GM23338 (cell line): ENCODE data around the gene DAB1. TPM values are rescaled to one million over a fixed set of nuclear protein-coding genes. Genes with fewer than 3 reads are reported as not detected.

ENCODE experiments used
- ATAC-seq: fragments of 200-7000 bp; cut with Tn5 transposase; 3 replicates; pipeline ENCODE4 v1.9.1; 2020
- DNase-seq: peaks from one replicate; pipeline ENCODE4 v3.0.0-alpha.2; 2015; ENCODE audit warnings: low spot score
- H2AFZ ChIP-seq: fragments of 200-600 bp; sonication (generic); 2 replicates; pipeline ENCODE4 v1.8.0; 2016; ENCODE audit warnings: antibody characterized with exemption, mild to moderate bottlenecking, moderate library complexity
- H3F3A ChIP-seq: fragments of 200-600 bp; sonication (generic); replicated peaks from 2 replicates; pipeline ENCODE4 v1.8.0; 2017; ENCODE audit warnings: antibody characterized with exemption, mixed run types, low read depth
- H3K27ac ChIP-seq: fragments of 200-600 bp; sonication (generic); 2 replicates; pipeline ENCODE4 v1.6.1; 2016; ENCODE audit warnings: low read depth
- H3K27me3 ChIP-seq: fragments of 200-600 bp; sonication (generic); 2 replicates; pipeline ENCODE4 v1.8.0; 2016; ENCODE audit warnings: mild to moderate bottlenecking, mixed run types, moderate library complexity; ENCODE audit not compliant: insufficient read depth
- H3K36me3 ChIP-seq: fragments of 200-600 bp; sonication (generic); 2 replicates; pipeline ENCODE4 v1.8.0; 2016; ENCODE audit warnings: mild to moderate bottlenecking; ENCODE audit not compliant: insufficient read depth
- H3K4me1 ChIP-seq: fragments of 200-600 bp; sonication (generic); 2 replicates; pipeline ENCODE4 v1.8.0; 2016; ENCODE audit warnings: mild to moderate bottlenecking, moderate library complexity; ENCODE audit not compliant: insufficient read depth
- H3K4me2 ChIP-seq: fragments of 200-600 bp; sonication (generic); 2 replicates; pipeline ENCODE4 v1.7.1; 2017; ENCODE audit warnings: mixed run types
- H3K4me3 ChIP-seq: fragments of 200-600 bp; sonication (generic); 2 replicates; pipeline ENCODE4 v1.6.1; 2016; ENCODE audit warnings: mixed run types
- H3K79me2 ChIP-seq: fragments of 200-600 bp; sonication (generic); replicated peaks from 2 replicates; pipeline ENCODE4 v1.8.0; 2017; ENCODE audit warnings: mild to moderate bottlenecking; ENCODE audit not compliant: insufficient read depth
- H3K9me2 ChIP-seq: fragments of 200-600 bp; sonication (generic); 2 replicates; pipeline ENCODE4 v1.8.0; 2017; ENCODE audit not compliant: insufficient read depth
- H4K20me1 ChIP-seq: fragments of 200-600 bp; sonication (generic); replicated peaks from 2 replicates; pipeline ENCODE4 v1.8.0; 2017; ENCODE audit warnings: mild to moderate bottlenecking; ENCODE audit not compliant: insufficient read depth
- H3K27ac Mint-ChIP-seq: 2 replicates; pipeline ENCODE4 v1.8.0; 2020; ENCODE audit warnings: inconsistent platforms, mild to moderate bottlenecking, moderate library complexity, mixed read lengths
- H3K27me3 Mint-ChIP-seq: 3 replicates; pipeline ENCODE4 v1.8.0; 2022; ENCODE audit warnings: low read depth, mild to moderate bottlenecking, moderate library complexity, mixed read lengths, inconsistent platforms; ENCODE audit not compliant: insufficient read depth, poor library complexity
- H3K36me3 Mint-ChIP-seq: 3 replicates; pipeline ENCODE4 v1.8.0; 2021; ENCODE audit warnings: low read depth, mild to moderate bottlenecking, inconsistent platforms, moderate library complexity, mixed read lengths
- H3K4me1 Mint-ChIP-seq: 3 replicates; pipeline ENCODE4 v1.8.0; 2020; ENCODE audit warnings: mild to moderate bottlenecking, inconsistent platforms, mixed read lengths
- H3K4me3 Mint-ChIP-seq: 3 replicates; pipeline ENCODE4 v1.8.0; 2021; ENCODE audit warnings: moderate library complexity, mild to moderate bottlenecking, inconsistent platforms, mixed read lengths
- H3K9me3 Mint-ChIP-seq: 3 replicates; pipeline ENCODE4 v1.8.0; 2020; ENCODE audit warnings: moderate library complexity, mild to moderate bottlenecking, inconsistent platforms, mixed read lengths
- CREB1 ChIP-seq: fragments of 250-450 bp; sonication (Bioruptor Pico); IDR thresholded peaks from 2 replicates; pipeline ENCODE4 v1.5.0; 2020; ENCODE audit warnings: low read depth, mild to moderate bottlenecking, moderate library complexity
- CTCF ChIP-seq, 2 experiments: fragments of 200-600 bp in 1 of 2; sonication (generic) in 1 of 2; conservative IDR thresholded peaks; 2 replicates each; pipeline versions ENCODE4 v1.5.1 to v1.6.1; 2016 to 2017; ENCODE audit warnings: antibody characterized with exemption in 2 of 2, low read depth in 2 of 2, mild to moderate bottlenecking in 2 of 2, moderate library complexity in 1 of 2
- EZH2phosphoT487 ChIP-seq: fragments of 200-600 bp; sonication (generic); IDR thresholded peaks from one replicate; pipeline ENCODE4 v1.8.1; 2018; ENCODE audit warnings: antibody characterized with exemption; ENCODE audit not compliant: unreplicated experiment
- JUNB ChIP-seq: IDR thresholded peaks from one replicate; pipeline ENCODE4 v1.6.1; 2016; ENCODE audit warnings: antibody characterized with exemption; ENCODE audit not compliant: unreplicated experiment
- ZNF114 ChIP-seq: fragments of 250-450 bp; sonication (Bioruptor Pico); IDR thresholded peaks from 2 replicates; pipeline ENCODE4 v1.5.0; 2020; ENCODE audit warnings: mild to moderate bottlenecking, moderate library complexity
- ZNF462 ChIP-seq: fragments of 250-450 bp; sonication (Bioruptor Pico); IDR thresholded peaks from 2 replicates; pipeline ENCODE4 v1.5.0; 2020; ENCODE audit warnings: mild to moderate bottlenecking, moderate library complexity
- polyA plus RNA-seq: library from polyadenylated mRNA; unstranded; fragments of >200 nt; fragmentation: Nextera tagmentation; extraction: Ambion mirVana; gene quantifications from 2 replicates; pipeline ENCODE4 v1.2.1, GENCODE V29; 2016
- total RNA-seq: library from RNA; depleted of rRNA; stranded (reverse); fragments of >200 nt; shearing (Covaris generic); gene quantifications from 2 replicates; pipeline ENCODE4 v1.2.3, GENCODE V29; 2014

The DAB1 gene
- total and polyA plus RNA-seq, 2 experiments from 2014 or later: 12.8 to 14.5 TPM

GRCh38 chr1:57270927-57271698 is 152.7 kb downstream of the DAB1 start:
- Histone ChIP-seq H3F3A (no peaks in the 10 kb centered on the region), H3K4me3 (no peak overlapping the region), H3K79me2 (0 out of 2 replicates have a peak, but pooled peaks cover 3% of the 10 kb centered on the region), H2AFZ (no peak overlapping the region), H3K27ac (no peak overlapping the region), H3K9me2 (0 out of 2 replicates have a peak, but pooled peaks cover 4% of the 10 kb centered on the region), H3K27me3 (no peaks in the 10 kb centered on the region), H4K20me1 (no peaks in the 10 kb centered on the region), H3K36me3 (no peaks in the 10 kb centered on the region), H3K4me1 (peaks cover 3% of the 10 kb centered on the region; the same call in 1 of the 2 replicates), H3K4me2 (no peak overlapping the region)
- no peaks in the 10 kb centered on the region for H3K27me3 Mint-ChIP-seq
- no peaks in the 10 kb centered on the region; the same call in 1 of the 3 replicates for H3K9me3 Mint-ChIP-seq
- ATAC-seq: no peak
- H3K36me3 Mint-ChIP-seq: no peaks in the 10 kb centered on the region
- TF ChIP-seq EZH2phosphoT487 (no peak), CREB1 (CRISPR knock-in tag) (no peak), CTCF (conservative IDR thresholded peaks at IDR 0.05; ENCODE audit: low read depth in 2 of 2) (no peak), JUNB (no peak)
- DNase-seq: no peak
- H3K4me3 Mint-ChIP-seq: no peak overlapping the region
- no peak overlapping the region for H3K27ac Mint-ChIP-seq
- peaks cover 13% of the 10 kb centered on the region for H3K4me1 Mint-ChIP-seq

GRCh38 chr1:57269630-57270225 is 154.1 kb downstream of the DAB1 start:
- Histone ChIP-seq H3K4me3 (no peak overlapping the region), H3K27me3 (no peaks in the 10 kb centered on the region), H4K20me1 (no peaks in the 10 kb centered on the region), H2AFZ (no peak overlapping the region), H3F3A (no peaks in the 10 kb centered on the region), H3K9me2 (0 out of 2 replicates have a peak, but pooled peaks cover 4% of the 10 kb centered on the region), H3K27ac (no peak overlapping the region), H3K4me1 (peaks cover 3% of the 10 kb centered on the region; the same call in 1 of the 2 replicates), H3K4me2 (no peak overlapping the region), H3K36me3 (no peaks in the 10 kb centered on the region), H3K79me2 (0 out of 2 replicates have a peak, but pooled peaks cover 3% of the 10 kb centered on the region)
- Mint-ChIP-seq H3K4me1 (peaks cover 13% of the 10 kb centered on the region), H3K4me3 (no peak overlapping the region), H3K36me3 (no peaks in the 10 kb centered on the region), H3K9me3 (no peaks in the 10 kb centered on the region; the same call in 1 of the 3 replicates), H3K27me3 (no peaks in the 10 kb centered on the region), H3K27ac (0 out of 2 replicates have a peak overlapping the region, but pooled peaks have one; percentile 4)
- ATAC-seq (peak; percentile 55; the same call in 2 of the 3 replicates), DNase-seq (no peak)
- no peak for TF ChIP-seq CTCF (conservative IDR thresholded peaks at IDR 0.05; ENCODE audit: low read depth in 2 of 2)
- no peak for TF ChIP-seq ZNF462 (CRISPR knock-in tag)
- TF ChIP-seq ZNF114 (CRISPR knock-in tag): no peak
- no peak for TF ChIP-seq EZH2phosphoT487
